Measurements from ENCODE around the gene TBX18. TPM values are rescaled to one million over a fixed set of nuclear protein-coding genes. Genes with fewer than 3 reads are reported as not detected.

TBX18 gene
- total RNA-seq, 1 experiment from 2014 or later, result not detected

DNA sequence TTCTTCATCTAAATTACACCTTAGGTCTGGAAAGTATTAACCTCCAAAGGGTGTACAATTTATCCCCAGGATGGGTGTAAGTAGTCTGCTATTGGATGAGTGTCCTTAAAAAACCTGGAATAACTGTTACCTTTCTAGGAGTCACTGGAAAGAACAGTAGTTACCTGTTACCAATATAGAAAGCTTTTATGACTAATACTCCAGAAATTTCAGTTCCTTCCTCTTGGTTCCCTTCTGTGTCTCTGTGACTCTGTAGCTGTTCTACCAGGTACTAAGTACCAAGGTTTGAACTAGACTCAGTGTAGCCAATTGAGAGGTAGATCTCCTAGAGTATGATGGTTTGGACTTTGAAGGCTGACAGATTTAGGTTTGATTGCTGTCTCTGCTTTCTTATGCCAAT, 47.0 kb upstream of the TBX18 start:
- Histone ChIP-seq H3T11ph (ENCODE audit: low read length) (no peak overlapping the region), H3K27me3 (ENCODE audit: insufficient read depth, low read length) (no peaks in the 10 kb centered on the region), H3K9me3 (ENCODE audit: control insufficient read depth, low read depth, low read length) (no peaks in the 10 kb centered on the region), H4K5ac (ENCODE audit: insufficient read length, low read depth, low read length) (no peak overlapping the region), H2BK12ac (ENCODE audit: insufficient read length, low read depth, low read length) (no peak overlapping the region), H3K18ac (ENCODE audit: insufficient read length, low read depth, low read length) (no peak overlapping the region), H3K4ac (ENCODE audit: low read depth, low read length) (no peak overlapping the region), H2AFZ (ENCODE audit: low read length) (no peak overlapping the region), H3K56ac (ENCODE audit: insufficient read length, low read depth, low read length) (no peak overlapping the region), H2BK5ac (ENCODE audit: insufficient read length, low read length) (no peak overlapping the region), H3K27ac (ENCODE audit: insufficient read length, low read depth, low read length) (no peak overlapping the region), H4K8ac (replicated peaks; ENCODE audit: insufficient read length, low read depth, low read length) (no peak overlapping the region), H2BK15ac (ENCODE audit: low read depth, low read length) (no peak overlapping the region), H2BK120ac (ENCODE audit: low read depth, low read length, poor library complexity, severe bottlenecking) (no peak overlapping the region), H4K20me1 (ENCODE audit: control insufficient read depth, insufficient read depth, insufficient read length) (no peaks in the 10 kb centered on the region), H3K4me1 (ENCODE audit: insufficient read depth, low read length) (no peaks in the 10 kb centered on the region), H3K23ac (ENCODE audit: insufficient read length, low read depth, low read length) (no peak overlapping the region), H3K23me2 (ENCODE audit: insufficient read length, low read depth, low read length, poor library complexity, severe bottlenecking) (no peaks in the 10 kb centered on the region), H2AK5ac (ENCODE audit: insufficient read length, low read length) (no peak overlapping the region), H3K79me1 (ENCODE audit: insufficient read depth, low read depth, low read length, poor library complexity, severe bottlenecking) (no peaks in the 10 kb centered on the region), H3K14ac (ENCODE audit: insufficient read depth, low read length) (no peak overlapping the region), H3K9ac (ENCODE audit: extremely low read depth, insufficient read length, low read length) (no peak overlapping the region), H4K91ac (ENCODE audit: insufficient read length, low read depth, low read length) (no peak overlapping the region), H3K79me2 (ENCODE audit: insufficient read depth, low read length) (no peaks in the 10 kb centered on the region), H2BK20ac (ENCODE audit: low read depth, low read length, poor library complexity, severe bottlenecking) (no peak overlapping the region), H3K4me2 (ENCODE audit: insufficient read depth, insufficient read length, low read length) (no peak overlapping the region)
- H3K27me3 Mint-ChIP-seq (ENCODE audit: low read depth), result no peaks in the 10 kb centered on the region
- peaks cover 6% of the 10 kb centered on the region in 2 experiments for H3K4me1 Mint-ChIP-seq
- H3K27ac Mint-ChIP-seq, result no peak overlapping the region
- H3K36me3 Mint-ChIP-seq (ENCODE audit: insufficient read depth in 1 of 3, low read depth in 3 of 3), result no peaks in the 10 kb centered on the region
- no peaks in the 10 kb centered on the region for H3K9me3 Mint-ChIP-seq
- TF ChIP-seq, protein P1, sequence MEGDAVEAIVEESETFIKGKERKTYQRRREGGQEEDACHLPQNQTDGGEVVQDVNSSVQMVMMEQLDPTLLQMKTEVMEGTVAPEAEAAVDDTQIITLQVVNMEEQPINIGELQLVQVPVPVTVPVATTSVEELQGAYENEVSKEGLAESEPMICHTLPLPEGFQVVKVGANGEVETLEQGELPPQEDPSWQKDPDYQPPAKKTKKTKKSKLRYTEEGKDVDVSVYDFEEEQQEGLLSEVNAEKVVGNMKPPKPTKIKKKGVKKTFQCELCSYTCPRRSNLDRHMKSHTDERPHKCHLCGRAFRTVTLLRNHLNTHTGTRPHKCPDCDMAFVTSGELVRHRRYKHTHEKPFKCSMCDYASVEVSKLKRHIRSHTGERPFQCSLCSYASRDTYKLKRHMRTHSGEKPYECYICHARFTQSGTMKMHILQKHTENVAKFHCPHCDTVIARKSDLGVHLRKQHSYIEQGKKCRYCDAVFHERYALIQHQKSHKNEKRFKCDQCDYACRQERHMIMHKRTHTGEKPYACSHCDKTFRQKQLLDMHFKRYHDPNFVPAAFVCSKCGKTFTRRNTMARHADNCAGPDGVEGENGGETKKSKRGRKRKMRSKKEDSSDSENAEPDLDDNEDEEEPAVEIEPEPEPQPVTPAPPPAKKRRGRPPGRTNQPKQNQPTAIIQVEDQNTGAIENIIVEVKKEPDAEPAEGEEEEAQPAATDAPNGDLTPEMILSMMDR (conservative IDR thresholded peaks at IDR 0.05), result no peak
- DNase-seq, result no peak
- H3K4me3 Mint-ChIP-seq, result no peak overlapping the region

All from H9 (cell line).